Measurements from ENCODE around the gene CCDC93. TPM values are rescaled to one million over a fixed set of nuclear protein-coding genes. Genes with fewer than 3 reads are reported as not detected.

Gene CCDC93
- total RNA-seq, 3 donors from 2014 or later = 25.6 to 33.1 (median 32.9) TPM

DNA sequence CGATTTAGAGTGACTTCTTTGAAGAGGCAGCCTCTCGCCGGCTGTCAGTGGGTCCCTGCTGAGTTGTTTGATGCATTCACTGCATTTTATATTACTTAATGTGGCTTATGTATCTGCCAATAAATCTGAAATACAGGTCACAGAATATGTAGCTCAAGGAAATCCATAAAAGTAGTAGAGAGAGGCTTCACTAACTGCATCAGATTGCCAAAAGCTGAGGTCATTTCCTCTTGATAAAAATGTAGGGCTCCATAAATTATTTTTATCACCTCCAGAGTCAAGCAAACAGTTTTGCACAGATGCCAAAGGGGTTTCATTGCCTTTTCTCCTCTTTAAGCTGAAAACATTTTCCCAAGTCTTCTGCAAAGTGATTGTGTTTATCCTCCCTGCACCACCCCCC, 36.5 kb upstream of the CCDC93 start:
- H3K36me3 ChIP-seq = no peaks in the 10 kb centered on the region
- H3K9me3 ChIP-seq = no peaks in the 10 kb centered on the region
- H3K4me1 ChIP-seq = no peaks in the 10 kb centered on the region
- peaks cover 0 to 9% of the 10 kb centered on the region in 2 donors for H3K27me3 ChIP-seq
- DNase-seq (ENCODE audit: low spot score in 2 of 2) = no peak
- no peak overlapping the region for H3K27ac ChIP-seq
- intact Hi-C loops (cut with DNase I; ENCODE audit: low total_unique reads) = no loop called here
- TF ChIP-seq POLR2AphosphoS5 (IDR thresholded peaks at IDR 0.05) = no peak
- H3K4me3 ChIP-seq = no peak overlapping the region

DNA sequence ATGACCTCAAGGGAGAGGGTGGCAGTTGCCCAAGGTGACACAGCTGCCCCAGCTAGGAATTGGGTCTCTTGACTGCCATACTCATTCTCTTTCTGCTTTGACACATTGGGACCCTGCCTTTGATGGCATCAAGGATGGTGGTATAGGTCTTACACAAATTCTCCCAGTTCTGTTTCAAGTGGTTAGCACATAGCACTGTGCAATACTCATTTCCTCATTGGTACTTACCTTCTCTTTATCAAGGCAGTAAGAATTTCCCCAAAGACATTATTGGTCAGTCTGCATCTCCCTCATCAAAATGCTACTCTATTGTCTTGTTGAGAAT, 35.9 kb upstream of the CCDC93 start:
- no peak for TF ChIP-seq POLR2A (IDR thresholded peaks at IDR 0.05)
- TF ChIP-seq, protein P1, sequence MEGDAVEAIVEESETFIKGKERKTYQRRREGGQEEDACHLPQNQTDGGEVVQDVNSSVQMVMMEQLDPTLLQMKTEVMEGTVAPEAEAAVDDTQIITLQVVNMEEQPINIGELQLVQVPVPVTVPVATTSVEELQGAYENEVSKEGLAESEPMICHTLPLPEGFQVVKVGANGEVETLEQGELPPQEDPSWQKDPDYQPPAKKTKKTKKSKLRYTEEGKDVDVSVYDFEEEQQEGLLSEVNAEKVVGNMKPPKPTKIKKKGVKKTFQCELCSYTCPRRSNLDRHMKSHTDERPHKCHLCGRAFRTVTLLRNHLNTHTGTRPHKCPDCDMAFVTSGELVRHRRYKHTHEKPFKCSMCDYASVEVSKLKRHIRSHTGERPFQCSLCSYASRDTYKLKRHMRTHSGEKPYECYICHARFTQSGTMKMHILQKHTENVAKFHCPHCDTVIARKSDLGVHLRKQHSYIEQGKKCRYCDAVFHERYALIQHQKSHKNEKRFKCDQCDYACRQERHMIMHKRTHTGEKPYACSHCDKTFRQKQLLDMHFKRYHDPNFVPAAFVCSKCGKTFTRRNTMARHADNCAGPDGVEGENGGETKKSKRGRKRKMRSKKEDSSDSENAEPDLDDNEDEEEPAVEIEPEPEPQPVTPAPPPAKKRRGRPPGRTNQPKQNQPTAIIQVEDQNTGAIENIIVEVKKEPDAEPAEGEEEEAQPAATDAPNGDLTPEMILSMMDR (IDR thresholded peaks at IDR 0.05) = no peak
- no peak for TF ChIP-seq POLR2AphosphoS5 (IDR thresholded peaks at IDR 0.05)
- Histone ChIP-seq H3K36me3 (no peaks in the 10 kb centered on the region), H3K27ac (no peak overlapping the region), H3K4me3 (no peak overlapping the region), H3K4me1 (no peaks in the 10 kb centered on the region), H3K27me3 (peaks cover 0 to 9% of the 10 kb centered on the region in 2 donors), H3K9me3 (no peaks in the 10 kb centered on the region)
- no peak for DNase-seq (ENCODE audit: low spot score in 2 of 2)
- intact Hi-C loops (cut with DNase I; ENCODE audit: low total_unique reads) = loop anchor here (10.0 kb wide), 1 partner anchor 815 kb away; no protein-coding TSS in a partner anchor

GRCh38 chr2:118049140-118049815, 35.4 kb upstream of the CCDC93 start:
- TF ChIP-seq POLR2A (IDR thresholded peaks at IDR 0.05) (no peak), POLR2AphosphoS5 (IDR thresholded peaks at IDR 0.05) (no peak)
- TF ChIP-seq, protein P1 (IDR thresholded peaks at IDR 0.05) = no peak
- intact Hi-C loops (cut with DNase I; ENCODE audit: low total_unique reads) = loop anchor here (10.0 kb wide), 1 partner anchor 816 kb away; no protein-coding TSS in a partner anchor
- Histone ChIP-seq H3K9me3 (no peaks in the 10 kb centered on the region), H3K27me3 (peaks cover 0 to 9% of the 10 kb centered on the region in 2 donors), H3K4me3 (no peak overlapping the region), H3K4me1 (no peaks in the 10 kb centered on the region), H3K27ac (no peak overlapping the region), H3K36me3 (no peaks in the 10 kb centered on the region)
- DNase-seq (ENCODE audit: low spot score in 2 of 2) = no peak

GRCh38 chr2:118048401-118048800, 34.5 kb upstream of the CCDC93 start:
- H3K9me3 ChIP-seq = no peaks in the 10 kb centered on the region
- no peaks in the 10 kb centered on the region for H3K36me3 ChIP-seq
- H3K27me3 ChIP-seq = peaks cover 0 to 9% of the 10 kb centered on the region in 2 donors
- no peak overlapping the region for H3K27ac ChIP-seq
- no peak overlapping the region for H3K4me3 ChIP-seq
- intact Hi-C loops (cut with DNase I; ENCODE audit: low total_unique reads) = loop anchor here (10.0 kb wide), 1 partner anchor 816 kb away; no protein-coding TSS in a partner anchor
- H3K4me1 ChIP-seq = no peaks in the 10 kb centered on the region
- TF ChIP-seq POLR2A (IDR thresholded peaks at IDR 0.05) = no peak
- TF ChIP-seq, protein P1 (IDR thresholded peaks at IDR 0.05) = no peak
- no peak for TF ChIP-seq POLR2AphosphoS5 (IDR thresholded peaks at IDR 0.05)
- no peak for DNase-seq (ENCODE audit: low spot score in 2 of 2)

DNA sequence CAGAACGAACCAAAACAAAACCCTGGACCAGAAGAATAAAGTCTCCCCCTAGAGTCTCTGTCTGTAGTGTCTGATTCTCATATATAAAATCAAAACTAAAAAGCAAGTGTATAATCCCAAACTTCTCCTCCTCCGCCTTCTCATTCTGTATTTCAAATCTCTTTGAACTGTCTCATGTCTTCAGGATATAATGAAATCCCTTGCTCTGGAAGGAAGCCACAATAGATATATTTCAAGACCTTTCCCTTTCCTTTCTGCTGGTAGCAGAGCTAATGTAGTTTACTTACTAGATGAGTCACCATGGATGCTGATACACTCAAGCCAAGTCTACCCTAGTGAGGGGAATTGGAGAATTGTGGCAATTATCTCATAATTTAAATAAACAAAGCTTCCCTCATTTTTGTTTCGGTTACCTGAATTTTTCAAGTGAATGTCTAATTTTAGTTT, 33.5 kb upstream of the CCDC93 start:
- TF ChIP-seq POLR2AphosphoS5 (IDR thresholded peaks at IDR 0.05) (no peak), POLR2A (IDR thresholded peaks at IDR 0.05) (no peak)
- TF ChIP-seq, protein P1 (IDR thresholded peaks at IDR 0.05) = no peak
- no peaks in the 10 kb centered on the region for H3K36me3 ChIP-seq
- no peak overlapping the region for H3K4me3 ChIP-seq
- intact Hi-C loops (cut with DNase I; ENCODE audit: low total_unique reads) = loop anchor here (10.0 kb wide), 1 partner anchor 817 kb away; no protein-coding TSS in a partner anchor
- DNase-seq (ENCODE audit: low spot score in 2 of 2) = no peak
- peaks cover 0 to 9% of the 10 kb centered on the region in 2 donors for H3K27me3 ChIP-seq
- H3K27ac ChIP-seq = no peak overlapping the region
- H3K9me3 ChIP-seq = no peaks in the 10 kb centered on the region
- H3K4me1 ChIP-seq = no peaks in the 10 kb centered on the region

Data from breast epithelium (tissue), 4 donors.